SK-N-MC (cell line): ENCODE measurements around the gene ELP6.

Experiments
- EZH2 ChIP-seq: fragments of 200-600 bp; sonication (generic); IDR thresholded peaks from one replicate; pipeline ENCODE4 v1.6.1; 2017; ENCODE audit warnings: antibody characterized with exemption
- FOXP2 ChIP-seq: optimal IDR thresholded peaks from 2 replicates; pipeline ENCODE3; 2011; ENCODE audit warnings: mild to moderate bottlenecking, moderate library complexity; ENCODE audit not compliant: insufficient read depth; ENCODE audit errors: extremely low read length, control extremely low read depth
- POLR2AphosphoS5 ChIP-seq: IDR thresholded peaks from 2 replicates; pipeline ENCODE4 v1.6.1; 2012; ENCODE audit warnings: mild to moderate bottlenecking, low read depth, low read length, borderline replicate concordance

DNA sequence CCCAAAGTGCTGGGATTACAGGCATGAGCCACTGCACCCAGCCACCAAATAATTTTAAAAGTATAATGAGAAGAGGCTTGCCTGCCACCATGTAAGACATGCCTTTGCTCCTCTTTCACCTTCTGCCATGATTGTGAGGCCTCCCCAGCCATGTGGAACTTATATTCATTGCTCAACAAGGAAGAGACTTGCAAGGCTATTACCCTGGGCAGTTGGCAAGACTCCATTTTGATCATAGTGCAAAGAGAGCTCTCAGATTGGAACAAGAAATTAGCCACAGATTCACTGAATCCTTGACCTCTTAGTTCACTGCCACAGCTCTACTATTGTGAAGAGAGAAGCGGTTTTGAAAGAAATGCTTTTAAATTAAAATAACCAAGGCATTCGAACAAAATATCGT lies 43.9 kb downstream of the ELP6 start:
- TF ChIP-seq EZH2 = no peak
- no peak for TF ChIP-seq POLR2AphosphoS5
- TF ChIP-seq FOXP2 = no peak
